Left ventricle myocardium superior (tissue), 1 donor: ENCODE results near the gene ASIC2. TPM values are rescaled to one million over a fixed set of nuclear protein-coding genes. Genes with fewer than 3 reads are reported as not detected.

Experiments
- ATAC-seq: fragments of 200-7000 bp; cut with Tn5 transposase; one replicate; pipeline ENCODE4 v1.9.1; 2020; ENCODE audit warnings: mild to moderate bottlenecking, moderate library complexity
- DNase-seq: peaks from one replicate; pipeline ENCODE4 v3.0.0-alpha.2; 2020
- intact Hi-C: fragments of 100-400 bp; cut with micrococcal nuclease; formaldehyde crosslinking; loops from one replicate; pipeline ENCODE4 v1.11.0; 2022
- long read RNA-seq: library from polyadenylated mRNA; unstranded; transcript quantifications from one replicate; pipeline ENCODE4 v2.0.0, GENCODE V29; 2021
- total RNA-seq: library from RNA; stranded (reverse); fragmentation: NEBNext Ultra II Directional; extraction: Animal tissue kit (Norgen Biotek cat#: 25700); gene quantifications from one replicate; pipeline ENCODE4 v1.2.1, GENCODE V29; 2021
- donor health status: DM: no; HTN: yes; CAD: no; lungs with severe emphysema.

Gene ASIC2
- not detected for total RNA-seq
- long read RNA-seq: 0 reads

DNA sequence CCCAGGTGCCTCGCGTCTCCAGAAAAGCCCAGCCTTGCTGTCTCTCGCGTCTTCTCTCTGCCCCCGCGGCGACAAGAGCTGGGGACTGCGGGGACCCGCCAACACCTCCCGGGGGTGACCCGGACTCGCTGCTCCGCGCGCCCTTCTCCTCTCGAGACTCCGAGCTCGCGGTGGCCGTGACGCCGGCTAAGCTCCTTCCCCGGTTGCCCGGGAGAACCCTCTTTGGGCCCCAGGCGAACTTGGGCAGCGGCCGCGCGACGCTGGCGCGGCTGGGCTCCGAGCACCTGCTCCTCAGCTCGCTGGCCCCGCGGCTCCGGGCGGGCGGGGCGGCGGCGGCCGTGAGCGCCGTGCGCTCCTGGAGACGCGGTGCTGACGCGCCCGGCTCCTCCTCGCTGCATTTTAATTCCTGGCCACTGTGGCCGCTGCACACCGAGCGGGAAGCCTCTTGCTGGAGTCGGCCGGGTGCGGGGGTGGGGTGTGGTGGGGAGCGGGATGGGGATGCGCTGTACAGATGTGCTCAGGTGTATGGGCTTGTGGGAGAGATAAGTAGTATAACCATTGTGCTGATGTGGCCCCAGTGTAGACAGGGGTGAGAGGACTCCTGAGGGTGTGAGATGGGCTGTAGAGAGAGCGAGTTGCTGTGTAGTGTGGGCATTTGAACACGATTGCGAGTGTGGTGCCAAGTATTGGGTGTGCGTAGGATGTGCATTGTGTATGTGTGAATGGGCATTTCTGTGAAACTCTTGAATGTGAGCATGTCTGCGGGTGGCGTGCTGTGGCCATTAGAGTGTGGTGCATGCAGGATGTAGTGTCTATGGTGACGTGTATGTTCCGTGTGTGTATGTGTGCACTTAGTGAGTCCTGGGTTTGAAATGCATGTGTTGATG is at the start of gene ASIC2:
TSS of gene ASIC2 (minus strand) at position 315 of the 887 bp plus-strand sequence.
- intact Hi-C loops: no loop called here
- DNase-seq: no peak
- ATAC-seq: no peak

DNA sequence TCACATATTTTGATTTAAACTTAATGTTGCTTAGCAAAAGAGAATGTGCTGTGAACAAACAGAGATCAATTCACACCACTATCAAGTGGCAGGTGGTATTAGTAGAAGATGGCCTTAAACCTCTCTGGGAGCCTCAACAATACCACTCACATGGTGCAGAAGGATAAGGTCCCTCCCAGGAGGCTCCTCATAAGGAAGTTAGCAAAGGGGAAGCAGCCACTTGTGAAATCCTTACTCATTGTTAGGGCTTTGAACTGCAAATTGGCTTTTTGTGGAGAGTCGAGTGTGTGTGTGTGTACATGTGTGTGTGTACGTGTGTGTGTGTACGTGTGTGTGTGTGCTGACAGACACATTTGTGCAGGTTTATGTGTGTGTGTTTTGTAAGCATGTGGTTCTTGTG is 48.9 kb upstream of the ASIC2 start:
- DNase-seq: no peak
- intact Hi-C loops: no loop called here
- no peak for ATAC-seq

DNA sequence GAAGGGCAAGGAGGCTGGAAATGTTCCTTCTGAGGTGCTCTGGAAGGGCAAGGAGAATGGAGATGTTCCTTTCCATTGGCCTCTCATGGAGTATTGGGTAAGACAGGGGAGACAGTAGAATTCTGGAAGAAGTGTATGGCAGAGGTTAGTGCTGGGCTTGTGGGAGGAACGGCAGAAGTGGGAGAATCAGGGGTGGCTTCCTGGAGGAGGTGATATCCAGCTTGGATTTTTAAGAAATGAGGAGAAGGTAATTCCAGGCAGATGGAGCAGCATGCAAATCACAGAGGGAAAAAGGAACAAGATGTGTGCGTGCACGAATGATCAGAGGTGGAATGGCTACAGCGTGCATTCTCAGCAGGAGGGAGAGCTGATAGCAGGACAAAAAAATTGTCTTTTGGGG is 45.1 kb upstream of the ASIC2 start:
- DNase-seq (no peak), ATAC-seq (no peak)
- intact Hi-C loops: no loop called here

DNA sequence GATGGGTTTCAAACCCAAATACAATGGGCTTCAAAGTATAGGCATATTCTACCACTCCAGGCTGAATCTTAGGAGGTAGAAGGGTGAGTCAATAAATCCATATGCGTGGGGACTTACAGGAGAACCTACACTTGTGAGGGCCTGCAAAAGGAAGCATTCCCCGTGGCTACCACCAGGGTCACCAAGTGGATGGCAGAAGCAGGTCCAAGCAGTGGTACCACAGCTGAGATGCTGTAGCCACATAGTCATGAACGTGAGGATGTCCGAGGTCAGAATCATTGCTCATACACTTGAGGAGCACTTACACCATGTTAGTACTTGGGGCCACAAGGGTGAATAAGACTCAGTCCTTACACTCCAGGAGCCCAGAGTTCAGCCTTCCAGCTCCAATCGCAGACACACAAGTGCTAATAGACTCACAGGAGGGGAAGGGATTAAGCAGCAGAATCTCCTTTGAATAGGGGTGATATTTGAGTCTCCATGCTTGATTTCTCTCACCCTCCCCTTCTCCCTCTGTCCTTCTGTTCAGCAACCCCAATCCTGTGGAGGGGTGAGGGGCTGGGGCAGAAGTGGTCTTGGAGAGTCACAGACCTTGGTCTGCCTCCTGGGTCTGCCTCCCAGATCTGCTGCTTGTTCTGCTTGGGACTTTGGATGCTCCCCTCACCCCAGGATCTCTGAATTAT is 42.5 kb upstream of the ASIC2 start:
- intact Hi-C loops: no loop called here
- DNase-seq: no peak
- no peak for ATAC-seq

DNA sequence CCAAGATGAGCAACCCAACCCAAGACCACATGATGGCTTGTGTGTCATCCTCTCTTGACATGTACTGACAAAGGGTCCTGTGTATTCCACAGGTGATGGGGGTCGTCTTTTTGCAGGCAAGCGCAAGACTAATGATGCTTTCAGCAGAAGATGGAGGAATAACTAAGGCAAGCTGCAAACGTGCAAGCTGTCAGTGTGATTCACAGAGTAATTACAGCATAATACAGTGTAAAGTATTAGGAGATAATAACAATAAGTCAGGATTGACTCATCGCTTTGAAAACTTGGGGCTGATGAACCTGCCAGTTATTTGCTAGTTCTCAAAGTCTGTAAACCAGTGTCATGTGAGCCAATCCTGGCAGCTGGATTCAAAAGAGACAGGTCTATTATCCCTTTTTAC is 41.6 kb upstream of the ASIC2 start:
- DNase-seq (no peak), ATAC-seq (no peak)
- intact Hi-C loops: no loop called here

DNA sequence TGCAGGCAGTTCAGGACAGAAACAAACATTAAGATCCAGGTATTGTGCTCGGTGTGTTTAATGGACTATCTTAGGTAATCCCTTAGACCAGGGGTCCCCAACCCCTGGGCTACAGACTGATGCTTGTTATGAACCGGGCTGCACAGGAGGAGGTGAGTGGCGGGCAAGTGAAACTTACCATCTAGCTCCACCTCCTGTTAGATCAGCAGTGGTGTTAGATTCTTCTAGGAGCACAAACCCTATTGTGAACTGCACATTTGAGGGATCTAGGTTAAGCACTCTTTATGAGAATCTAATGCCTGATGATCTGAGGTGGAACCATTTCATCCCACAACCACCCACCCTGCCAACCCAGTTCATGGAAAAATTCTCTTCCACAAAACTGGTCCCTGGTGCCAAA is 37.8 kb upstream of the ASIC2 start:
- intact Hi-C loops: no loop called here
- no peak for DNase-seq
- no peak for ATAC-seq

DNA sequence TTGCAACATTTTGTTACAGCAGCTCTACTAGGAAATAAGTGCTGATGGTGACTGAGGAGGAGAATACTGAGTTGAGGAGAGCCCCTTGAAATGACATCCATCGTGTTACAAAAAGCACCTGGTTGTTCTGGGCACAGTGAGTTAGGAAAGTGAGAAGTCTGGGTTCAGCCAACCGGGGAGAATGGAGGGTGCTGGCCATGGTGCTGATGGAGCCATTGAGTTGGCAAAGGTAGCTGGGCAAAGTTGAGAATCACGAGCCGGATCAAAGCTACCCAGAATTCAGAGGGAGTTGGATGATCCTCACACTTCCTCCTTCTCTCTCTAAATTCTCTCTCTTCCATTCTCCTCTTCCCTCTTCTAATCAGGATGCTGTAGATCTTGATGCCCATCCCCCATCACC is 35.0 kb upstream of the ASIC2 start:
- intact Hi-C loops: no loop called here
- DNase-seq (no peak), ATAC-seq (no peak)

DNA sequence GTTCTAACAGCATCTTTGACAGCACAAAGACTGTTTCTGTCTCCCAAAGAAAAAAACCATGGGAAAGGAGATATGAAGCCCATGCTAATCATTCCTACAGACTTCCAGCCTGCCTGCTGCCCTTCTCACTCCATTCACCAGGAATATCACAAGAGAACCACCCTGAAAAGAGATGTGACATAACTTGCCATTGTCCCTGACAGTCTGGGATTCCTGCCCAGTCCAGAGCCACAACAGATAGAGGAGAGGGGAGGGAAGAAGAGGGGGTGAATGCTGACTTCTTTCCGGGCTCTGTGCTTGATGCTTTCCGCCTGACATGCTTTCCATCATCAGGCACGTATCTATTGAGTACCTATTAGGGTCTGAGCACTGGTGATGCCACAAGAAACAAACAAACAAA is 31.6 kb upstream of the ASIC2 start:
- DNase-seq (no peak), ATAC-seq (no peak)
- intact Hi-C loops: no loop called here

DNA sequence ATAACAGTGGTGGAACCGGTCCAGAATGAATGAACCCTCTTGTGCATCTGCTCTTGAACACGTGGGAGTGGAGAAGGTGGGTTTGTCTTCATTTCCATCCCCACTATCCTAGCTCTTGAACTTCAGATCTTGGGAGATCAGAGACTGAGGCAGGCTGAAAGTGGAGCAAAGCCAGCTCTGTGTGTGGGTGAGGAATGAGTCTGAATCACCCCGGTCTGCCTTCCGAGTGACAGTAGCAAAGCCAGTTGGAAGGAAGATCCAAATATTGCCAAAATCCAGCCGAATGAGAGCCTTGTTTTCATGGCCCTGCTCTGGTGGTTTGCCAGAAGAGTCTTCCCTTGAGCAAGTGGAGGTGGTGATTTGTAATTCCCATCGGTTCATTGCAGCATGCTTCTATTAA is 29.0 kb upstream of the ASIC2 start:
- intact Hi-C loops: no loop called here
- DNase-seq: no peak
- ATAC-seq: no peak

DNA sequence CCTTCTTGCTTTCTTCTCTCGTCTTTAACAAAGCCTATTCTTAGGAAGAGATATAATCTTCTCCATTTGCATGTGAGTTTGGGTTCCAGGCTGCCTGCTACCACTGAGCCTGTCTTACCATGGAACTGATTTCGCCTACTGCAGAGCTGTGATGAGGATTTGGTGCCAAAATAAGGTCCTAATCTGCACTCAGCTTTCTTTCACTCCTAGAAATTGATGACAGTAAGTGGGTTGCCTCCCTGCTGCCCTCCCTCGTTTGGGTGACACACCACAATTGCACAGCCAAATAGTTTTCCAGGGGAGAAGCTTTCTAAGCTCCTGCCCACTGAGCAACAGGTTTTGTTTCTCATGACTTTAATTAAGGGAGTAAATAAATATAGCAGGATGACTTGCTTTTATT is 25.1 kb upstream of the ASIC2 start:
- intact Hi-C loops: no loop called here
- no peak for DNase-seq
- no peak for ATAC-seq

DNA sequence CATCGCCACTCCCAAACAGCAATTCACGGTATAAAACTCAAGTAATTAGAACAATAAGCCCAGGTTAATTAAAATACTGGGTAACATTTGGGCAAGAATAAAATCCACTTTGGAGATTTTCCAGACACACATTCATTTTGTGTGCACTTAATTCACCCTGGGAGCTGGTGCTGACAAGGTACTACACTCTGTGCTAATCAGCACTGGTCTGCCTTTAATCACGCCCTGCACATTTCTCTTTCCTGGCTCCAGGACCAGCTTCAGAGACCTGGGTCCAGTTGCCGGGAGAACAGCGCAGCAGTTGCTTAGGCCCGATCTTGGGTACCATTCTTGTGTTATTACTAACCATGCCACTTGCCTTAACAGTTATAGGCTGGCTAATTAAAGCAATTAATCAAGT is 23.7 kb upstream of the ASIC2 start:
- intact Hi-C loops: no loop called here
- ATAC-seq (no peak), DNase-seq (no peak)

DNA sequence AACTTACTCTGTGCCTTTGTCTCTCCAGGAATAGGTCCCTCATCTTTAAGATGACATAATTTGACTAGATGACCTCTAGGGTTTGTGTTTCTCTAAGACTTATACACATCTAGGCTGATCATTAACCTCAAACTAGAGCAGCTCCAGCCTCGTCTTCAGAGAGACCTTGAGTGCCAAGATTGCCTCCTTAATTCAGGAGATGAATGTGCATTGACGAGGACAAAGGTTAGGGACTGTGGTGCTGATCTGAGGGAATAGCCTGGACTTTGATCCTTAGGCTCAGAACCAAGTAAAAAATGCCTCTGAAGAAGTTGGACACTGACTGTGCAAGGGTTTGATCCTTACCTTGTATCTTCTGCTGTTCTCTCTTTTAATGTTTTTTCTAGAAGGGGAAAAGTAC is 17.2 kb upstream of the ASIC2 start:
- no peak for ATAC-seq
- no peak for DNase-seq
- intact Hi-C loops: no loop called here

DNA sequence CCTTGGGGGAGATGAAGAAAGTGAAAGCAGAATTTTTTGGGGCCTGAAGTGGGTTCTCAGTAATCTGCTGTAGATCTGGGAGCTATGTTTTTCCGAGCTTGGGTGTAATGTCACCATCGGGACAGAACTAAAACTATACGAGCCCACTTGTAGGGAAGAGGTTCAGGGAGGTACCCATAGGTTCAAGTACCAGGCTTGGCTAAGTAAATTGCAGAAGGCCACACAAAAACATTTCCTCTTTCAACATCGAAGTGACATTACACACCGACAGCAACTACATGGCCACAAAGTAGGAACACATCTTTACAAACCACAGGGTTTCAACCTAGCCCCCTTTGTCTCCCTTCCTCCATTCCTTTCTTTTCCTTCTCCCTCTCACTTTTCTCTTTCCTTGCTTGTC is 10.2 kb upstream of the ASIC2 start:
- ATAC-seq (no peak), DNase-seq (no peak)
- intact Hi-C loops: no loop called here

DNA sequence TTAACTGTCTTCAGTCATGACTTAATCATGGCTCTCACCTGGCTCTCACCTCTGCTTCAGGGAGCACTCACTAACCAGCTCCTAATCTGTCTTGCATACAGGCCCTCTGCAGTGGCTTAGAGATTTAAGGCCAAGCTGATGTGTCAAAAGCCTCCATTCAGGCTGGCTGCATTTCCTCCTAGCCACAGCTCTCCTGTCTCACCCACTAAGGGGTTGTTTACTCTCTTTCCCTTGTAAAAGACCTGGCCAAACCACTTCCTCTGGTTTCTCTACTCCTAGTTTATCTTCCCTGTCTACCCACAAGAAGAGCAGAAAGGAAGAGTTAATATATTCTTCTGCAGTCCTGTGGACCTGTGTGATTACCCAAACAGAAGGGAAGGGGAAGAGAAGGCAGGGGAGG is 9.3 kb upstream of the ASIC2 start:
- DNase-seq: no peak
- intact Hi-C loops: no loop called here
- ATAC-seq: no peak

DNA sequence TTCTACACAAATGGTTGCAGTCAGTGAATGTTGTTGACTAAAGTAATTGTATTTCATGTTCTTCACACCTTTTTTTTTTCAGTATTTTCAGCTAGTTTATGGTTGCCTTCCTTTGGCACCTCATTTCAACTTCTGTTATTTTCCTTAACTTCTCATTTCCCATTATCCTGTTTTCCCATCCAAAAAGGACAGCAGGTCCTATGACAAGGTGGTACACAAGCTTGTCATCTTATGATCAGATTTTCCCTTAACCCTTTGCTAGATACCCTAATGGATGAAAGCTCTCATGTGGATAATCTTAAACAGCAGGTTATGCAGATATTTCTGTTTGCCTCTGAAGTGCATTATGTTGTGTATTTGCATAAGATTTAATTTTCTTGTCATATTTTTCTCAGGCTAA is 7.1 kb upstream of the ASIC2 start:
- ATAC-seq (no peak), DNase-seq (no peak)
- intact Hi-C loops: no loop called here

DNA sequence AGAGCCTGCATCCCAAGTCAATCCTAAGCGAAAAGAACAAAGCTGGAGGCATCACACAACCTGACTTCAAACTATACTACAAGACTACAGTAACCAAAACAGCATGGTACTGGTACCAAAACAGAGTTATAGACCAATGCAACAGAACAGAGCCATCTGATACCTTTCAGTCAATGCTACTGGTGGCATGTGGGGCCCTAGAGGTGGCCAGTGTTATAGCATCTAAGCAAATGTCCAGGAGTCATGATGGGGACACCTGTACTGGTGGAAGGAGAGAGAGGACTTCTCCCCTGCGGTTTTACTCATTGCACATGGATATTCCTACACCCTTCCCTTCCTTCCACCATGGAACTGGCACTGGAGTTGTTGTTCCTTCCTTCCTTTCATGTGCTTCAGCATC is 6.0 kb upstream of the ASIC2 start:
- intact Hi-C loops: no loop called here
- ATAC-seq (no peak), DNase-seq (no peak)

DNA sequence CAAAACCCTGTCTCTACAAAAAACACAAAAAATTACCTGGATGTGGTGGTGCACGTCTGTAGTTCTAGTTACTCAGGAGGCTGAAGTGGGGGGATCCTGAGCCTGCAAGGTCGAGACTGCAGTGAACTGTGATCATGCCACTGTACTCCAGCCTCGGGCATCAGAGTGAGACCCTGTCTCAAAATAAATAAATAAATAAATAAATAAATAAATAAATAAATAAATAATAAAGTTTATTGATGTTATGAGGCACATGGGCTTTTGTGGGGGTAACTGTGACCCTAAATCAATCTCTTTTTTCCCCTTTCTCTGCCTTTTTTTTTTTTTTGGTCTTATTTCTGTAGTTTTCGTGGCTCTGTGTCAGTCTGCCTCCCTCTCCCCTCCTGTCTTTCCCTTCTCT is 4.5 kb upstream of the ASIC2 start:
- no peak for ATAC-seq
- intact Hi-C loops: no loop called here

DNA sequence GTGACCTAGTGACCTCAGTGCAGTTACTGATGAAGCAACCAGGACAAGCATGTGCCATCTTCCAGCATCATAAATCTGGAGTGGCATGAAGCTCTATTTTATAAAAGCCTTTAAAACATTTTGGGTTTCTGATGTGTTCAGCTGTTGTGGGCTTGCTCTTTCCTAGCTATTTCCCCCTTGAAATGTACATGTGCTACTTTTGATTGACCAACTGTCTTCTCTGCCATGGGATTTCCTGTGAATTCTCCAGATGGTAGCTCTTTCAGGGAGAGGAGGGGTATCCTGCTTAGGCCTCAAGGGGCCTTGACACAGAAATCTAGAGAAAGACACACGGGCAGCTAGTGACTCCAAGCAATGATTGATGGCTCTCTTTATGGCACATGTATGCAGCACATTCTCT is 1.9 kb upstream of the ASIC2 start:
- DNase-seq (no peak), ATAC-seq (no peak)
- intact Hi-C loops: loop anchor here (2.0 kb wide), 1 partner anchor 70 kb away; no protein-coding TSS in a partner anchor

More for the DNA sequence above, 4.5 kb upstream of the ASIC2 start:
- no peak for DNase-seq

DNA sequence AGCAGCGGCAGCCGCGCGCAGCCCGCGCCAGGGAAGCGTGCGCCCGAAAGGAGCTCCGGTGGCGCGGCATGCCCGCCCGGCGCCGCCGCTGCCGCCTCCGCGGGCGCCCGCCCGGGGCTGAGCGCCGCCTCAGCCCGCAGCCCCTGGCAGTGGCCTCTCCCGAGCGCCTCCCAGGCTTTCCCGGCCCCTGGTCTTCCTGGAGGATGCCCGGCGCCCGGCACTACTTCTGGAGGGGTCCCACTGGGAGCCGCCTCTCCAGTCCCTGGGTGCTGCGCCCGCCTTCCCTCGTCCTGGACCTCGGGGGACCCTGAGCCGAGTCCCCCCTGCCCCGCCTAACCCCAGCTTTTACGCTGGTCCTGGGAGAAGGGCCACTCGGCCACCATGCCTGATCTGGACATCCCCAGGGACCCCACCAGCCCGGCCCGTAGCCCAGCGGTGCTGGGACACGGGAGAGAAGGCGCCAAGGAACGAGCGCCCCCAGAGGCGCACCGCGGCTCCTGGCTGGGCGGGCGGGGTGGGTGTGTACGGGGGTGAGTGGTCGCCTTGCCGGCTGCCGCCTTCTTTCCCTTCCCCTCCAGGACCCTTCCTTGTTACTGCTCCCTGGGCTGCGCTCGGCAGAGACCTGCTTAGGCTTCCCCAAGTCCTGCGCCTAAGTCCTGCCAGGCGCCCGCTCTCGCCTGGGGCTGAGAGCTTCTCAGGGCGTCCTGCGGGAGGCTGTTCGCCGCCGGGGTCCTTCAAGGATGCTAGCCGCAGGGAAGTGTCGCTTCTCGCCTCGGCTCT is 704 bp downstream of the ASIC2 start:
- DNase-seq (no peak), ATAC-seq (peak; percentile 52)
- intact Hi-C loops: no loop called here
